SH-SY5Y (cell line): ENCODE measurements around the gene TBC1D22A.

Source experiments
- GATA2 ChIP-seq: IDR thresholded peaks from 2 replicates; pipeline ENCODE4 v1.6.1; 2011; ENCODE audit warnings: mild to moderate bottlenecking, low read depth, low read length
- GATA3 ChIP-seq: IDR thresholded peaks from 2 replicates; pipeline ENCODE4 v1.6.1; 2011; ENCODE audit warnings: low read depth, mild to moderate bottlenecking, low read length, moderate library complexity

GRCh38 chr22:47155912-47156311, 393.5 kb downstream of the TBC1D22A start:
- TF ChIP-seq GATA2: no peak
- no peak for TF ChIP-seq GATA3
